HPDE6-E6E7 (cell line): ENCODE results near the gene NOX3.
"Not testable (repeated sequence)": the region's sequence is repeated elsewhere in the genome, so short reads cannot be mapped to it uniquely, and the experiment has no call there.

Experiments
- DNase-seq: peaks from one replicate; pipeline ENCODE4 v3.0.0; 2011; ENCODE audit warnings: missing footprints; ENCODE audit errors: extremely low spot score

The NOX3 gene

DNA sequence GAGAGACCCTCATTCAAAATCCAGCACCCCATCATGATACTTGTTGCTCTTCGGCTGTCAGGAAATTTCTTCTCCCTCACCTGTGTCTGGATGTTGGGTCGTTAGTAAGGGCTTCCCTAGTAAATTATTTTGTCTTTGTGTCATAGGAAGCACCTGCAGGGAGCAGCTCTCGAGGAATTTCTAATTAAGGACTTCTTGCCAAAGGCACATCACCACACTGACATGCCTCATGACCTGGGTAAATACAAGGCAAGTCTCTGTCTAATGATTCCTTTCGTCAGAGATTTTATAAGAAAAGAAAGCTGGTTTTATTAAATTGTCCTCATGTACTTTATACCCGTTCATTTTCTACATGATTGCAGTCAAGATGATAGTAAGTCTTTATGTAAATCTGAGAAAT, at the start of gene NOX3:
NOX3 (minus strand) TSS at position 74 of the 400 bp plus-strand sequence; CDS start at position 35, 39 bp downstream.
- no peak for DNase-seq

GRCh38 chr6:155504848-155505607, 49.4 kb upstream of the NOX3 start:
- DNase-seq, result no peak

DNA sequence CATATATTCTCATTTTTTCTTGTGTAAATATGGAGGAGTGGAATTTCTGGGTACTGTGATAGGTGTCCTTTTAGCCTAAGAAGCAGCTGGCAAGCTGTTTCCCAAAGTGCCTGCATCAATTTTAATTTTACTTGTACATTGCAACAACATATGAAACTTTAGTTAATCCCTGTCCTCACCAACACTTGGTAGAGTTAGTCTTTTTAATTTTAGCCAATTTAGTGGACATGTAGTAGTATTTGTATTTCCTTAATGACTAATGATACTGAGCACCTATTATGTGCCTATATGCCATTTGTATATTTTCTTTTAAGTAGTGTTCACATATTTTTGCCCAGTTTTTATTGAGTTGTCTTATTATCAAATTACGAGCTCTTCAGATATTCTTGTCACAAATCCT, 46.8 kb upstream of the NOX3 start:
- DNase-seq, result no peak

- no peak for DNase-seq
These were observed 43.9 kb upstream of the NOX3 start for GRCh38 chr6:155499574-155499973.

DNA sequence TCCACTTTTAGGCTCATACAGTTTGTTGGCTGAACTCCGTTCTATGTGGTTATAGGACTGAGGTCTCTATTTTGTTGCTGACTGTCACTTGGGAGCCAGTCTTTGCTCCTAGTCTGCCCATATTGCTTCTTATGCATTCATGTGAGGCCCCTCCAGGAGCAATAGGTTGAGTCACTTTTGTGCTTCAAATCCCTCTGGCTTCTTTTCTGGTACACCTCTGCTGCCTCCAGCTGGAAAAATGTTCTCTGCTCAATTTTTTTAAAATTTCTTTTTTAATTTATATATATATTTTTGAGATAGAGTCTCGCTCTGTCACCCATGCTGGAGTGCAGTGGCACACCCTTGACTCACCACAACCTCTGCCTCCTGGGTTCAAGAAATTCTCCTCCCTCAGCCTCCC, 42.7 kb upstream of the NOX3 start:
- DNase-seq, result no peak

DNA sequence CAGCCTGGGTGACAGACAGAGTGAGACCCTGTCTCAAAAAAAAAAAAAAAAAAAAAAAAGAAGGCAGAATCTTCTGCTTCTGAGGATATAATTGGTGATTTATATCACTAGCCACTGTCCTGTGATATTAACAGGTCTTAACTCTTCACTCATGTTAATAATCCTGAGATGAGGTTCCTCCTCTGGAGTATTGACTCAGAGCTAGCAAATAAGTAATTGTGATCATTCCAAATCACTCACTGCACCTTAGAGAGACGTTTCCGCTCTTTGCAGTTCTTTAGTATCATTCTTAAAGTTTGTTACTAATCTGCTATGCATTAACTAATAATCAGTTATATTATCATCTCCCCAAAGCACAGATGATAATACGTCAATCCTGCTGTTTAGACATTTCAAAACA, 41.6 kb upstream of the NOX3 start:
- no peak for DNase-seq

DNA sequence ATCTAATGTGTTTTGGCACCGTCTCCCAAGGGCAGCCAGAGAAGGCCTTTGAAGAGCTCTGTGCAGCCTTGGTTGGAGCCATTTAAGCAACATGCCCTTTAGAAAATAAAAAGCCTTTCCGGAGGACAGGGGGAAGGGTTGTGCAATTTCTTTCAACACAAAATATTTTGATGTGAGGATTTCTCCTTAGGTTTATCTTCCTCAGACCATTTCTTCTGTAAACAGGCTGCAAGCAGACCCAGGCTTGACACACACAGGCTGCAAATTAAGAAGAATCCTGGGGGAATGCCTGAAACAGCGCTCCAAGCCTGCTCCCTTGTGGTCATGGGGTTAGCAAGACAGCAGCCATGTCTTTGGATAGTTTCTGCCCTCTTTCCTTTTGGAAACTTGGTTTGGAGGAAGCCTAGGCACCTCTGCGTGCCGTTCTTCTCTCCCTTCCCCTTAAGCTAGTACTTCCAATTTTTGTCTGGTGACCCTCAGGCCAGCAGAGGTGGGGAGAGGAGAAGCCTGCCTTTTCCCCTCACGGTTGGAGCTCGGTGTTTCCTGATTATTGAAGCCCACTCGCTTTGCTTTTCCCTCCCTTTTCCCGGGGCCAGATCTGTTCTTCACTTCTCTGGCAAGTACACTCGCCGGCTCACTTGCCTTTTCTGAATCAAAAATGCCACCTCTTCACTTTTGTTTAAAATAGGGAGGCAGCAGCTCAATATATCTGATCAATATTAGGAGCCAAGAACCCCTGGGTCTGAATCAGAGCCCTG, 39.6 kb upstream of the NOX3 start:
- DNase-seq, result no peak

- DNase-seq, result peak; percentile 83
These were observed 38.1 kb upstream of the NOX3 start for GRCh38 chr6:155493694-155494143.

DNA sequence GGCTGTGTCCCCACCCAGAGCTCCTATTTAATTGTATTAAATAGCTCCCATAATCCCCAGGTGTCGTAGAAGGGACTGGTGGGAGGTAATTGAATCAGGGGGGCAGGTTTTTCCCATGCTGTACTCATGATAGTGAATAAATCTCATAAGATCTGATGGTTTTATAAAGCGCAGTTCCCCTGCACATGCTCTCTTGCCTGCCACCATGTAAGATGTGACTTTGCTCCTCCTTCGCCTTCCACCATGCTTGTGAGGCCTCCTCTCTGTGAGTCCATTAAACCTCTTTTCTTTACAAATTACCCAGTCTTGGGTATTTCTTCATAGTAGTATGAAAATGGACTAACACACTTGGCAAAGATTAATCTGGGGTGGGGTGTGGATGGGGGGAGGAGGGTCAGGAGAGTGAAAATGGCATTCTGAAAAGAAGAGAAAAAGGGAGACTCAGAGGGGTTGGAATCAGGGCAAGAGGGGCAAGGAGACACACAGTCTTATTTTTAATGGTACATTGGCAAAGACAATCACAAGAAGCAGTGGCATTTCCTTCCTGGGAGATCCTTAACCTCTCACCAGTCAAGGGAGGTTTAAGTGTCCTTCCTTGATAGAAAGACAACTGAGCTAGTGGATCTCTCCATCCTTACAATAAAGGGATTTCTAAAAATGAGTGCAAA, 37.5 kb upstream of the NOX3 start:
- no peak for DNase-seq

DNA sequence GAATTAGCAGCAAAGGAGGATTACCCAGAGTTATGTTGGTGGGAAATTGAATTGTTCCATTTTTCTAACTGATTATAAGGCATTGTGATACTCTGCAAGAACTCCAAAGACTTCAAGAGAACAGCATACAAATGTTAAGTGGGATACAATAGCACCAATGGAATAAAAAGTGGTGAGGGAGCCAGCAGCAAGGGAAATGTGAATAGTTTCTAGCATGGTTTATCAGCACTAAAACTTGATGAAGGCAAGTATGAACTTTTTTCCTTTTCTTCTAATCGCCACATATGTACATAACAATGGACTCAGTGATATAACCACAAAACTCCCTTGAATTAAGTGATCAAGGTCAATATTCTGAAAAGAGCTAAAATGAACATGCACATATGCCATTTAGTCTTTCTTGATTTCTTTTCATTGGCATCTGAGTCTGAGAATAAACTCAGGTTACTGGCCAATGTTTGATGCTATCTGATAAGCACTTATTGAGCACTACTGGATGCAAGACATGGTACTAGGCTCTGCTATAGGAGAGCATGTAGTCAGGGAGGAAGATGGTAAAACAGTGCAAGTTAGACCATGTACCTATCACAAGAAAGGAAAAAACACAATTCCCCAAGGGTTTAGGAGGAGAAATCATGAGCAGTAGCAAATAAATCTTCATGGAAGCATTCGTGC, 36.6 kb upstream of the NOX3 start:
- no peak for DNase-seq

- DNase-seq, result no peak
These were observed 35.8 kb upstream of the NOX3 start for GRCh38 chr6:155491421-155491820.

GRCh38 chr6:155488197-155488596, 32.6 kb upstream of the NOX3 start:
- DNase-seq, result not testable (repeated sequence)

DNA sequence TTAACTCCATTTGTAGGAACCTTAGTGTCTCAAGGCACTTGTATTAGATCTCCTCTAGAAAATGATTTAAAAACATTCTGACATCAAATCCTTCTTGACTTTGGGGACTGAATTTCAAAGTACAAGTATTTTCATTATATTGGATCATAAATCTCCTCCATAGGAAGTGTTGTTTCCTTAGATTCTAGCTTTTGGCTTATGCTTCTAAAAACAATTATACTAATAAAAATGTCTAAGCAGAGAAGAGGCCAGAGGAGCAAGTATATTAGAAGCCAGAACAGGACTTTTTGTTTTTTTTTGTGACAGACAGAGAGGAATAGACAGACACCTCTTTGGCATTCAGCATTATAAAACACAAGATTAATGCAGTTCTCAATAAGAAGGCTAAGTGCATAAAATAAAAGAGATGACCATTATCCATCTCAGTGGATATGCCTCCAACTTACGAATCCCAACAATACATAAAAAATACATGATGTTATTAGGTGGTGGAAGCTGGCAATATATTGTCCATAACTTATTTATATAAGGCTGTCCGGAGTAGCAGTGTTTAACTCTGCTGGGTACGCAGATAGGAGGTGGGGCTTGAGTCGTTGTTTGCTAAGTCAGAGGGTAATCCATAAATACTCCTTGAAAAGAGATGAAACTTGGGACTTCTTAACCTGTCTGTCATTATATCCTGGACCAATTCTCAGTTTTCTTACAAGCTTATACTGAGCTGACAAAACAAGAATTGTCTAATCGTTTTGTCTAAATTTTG, 31.9 kb upstream of the NOX3 start:
- DNase-seq, result no peak

DNA sequence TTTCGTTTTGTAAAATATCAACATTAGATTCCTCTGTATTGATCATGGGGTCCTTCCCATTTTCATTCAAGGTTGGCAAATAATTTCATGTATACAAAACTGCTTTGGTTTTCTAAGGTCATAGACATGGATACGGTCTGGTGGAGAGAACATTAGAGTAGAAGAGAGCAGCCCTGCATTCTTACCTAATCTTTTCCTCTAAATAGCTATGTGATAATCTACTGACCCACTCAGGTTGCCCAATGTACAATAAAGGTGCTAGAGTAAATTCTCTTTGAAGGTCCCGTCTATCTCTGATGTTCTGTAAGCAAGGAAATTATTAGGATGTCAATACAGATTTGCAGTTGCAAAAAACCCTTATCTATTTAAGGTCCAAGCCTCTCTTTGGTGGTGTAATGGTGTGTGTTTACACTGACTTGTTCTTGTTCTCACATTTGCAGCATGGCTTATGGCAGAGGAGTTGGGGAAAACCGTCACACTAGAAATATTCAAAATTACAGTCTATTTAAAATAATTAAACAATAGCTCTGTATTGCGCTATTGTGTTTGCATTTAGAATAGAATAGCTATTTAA, 31.2 kb upstream of the NOX3 start:
- DNase-seq, result no peak

GRCh38 chr6:155485756-155486155, 30.1 kb upstream of the NOX3 start:
- DNase-seq, result no peak

DNA sequence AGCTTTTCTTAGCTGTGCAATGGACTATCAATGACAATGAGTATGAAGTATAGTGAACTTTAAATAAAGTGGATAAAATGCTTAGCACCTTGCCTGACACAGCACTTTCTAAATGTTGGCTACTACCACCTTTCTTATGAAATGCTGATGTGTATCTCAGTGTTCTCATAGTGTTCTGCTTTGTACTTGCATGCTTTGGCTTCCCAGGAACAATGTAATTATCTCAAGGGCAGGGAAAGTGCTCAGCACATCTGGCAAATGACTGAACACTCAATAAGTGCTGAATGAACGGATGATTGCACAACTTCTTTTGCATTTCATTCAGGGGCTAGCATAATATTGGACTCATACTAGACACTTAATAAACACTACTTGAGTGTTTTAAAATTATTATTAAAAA, 28.2 kb upstream of the NOX3 start:
- no peak for DNase-seq

GRCh38 chr6:155481215-155481614, 25.6 kb upstream of the NOX3 start:
- DNase-seq, result no peak

- no peak for DNase-seq
These were observed 18.1 kb upstream of the NOX3 start for GRCh38 chr6:155473741-155474140.

DNA sequence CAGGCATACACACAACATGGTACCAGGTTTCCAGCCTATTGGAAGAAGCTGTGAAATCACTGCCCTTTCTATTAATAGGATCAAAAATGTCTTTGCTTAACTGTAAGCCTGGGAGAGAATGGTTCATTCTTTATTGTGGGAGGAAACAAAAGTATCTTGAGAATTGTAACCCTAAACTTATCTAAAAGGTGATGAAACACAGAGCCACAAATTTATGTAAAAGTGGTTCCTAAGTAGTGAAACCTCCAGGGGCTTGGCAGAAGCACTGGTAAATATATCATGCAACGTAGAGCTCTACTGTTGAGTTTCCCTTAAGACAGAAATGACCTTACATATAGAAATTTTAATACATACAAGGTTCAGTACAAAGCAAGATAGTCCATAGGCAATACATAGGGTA, 17.2 kb upstream of the NOX3 start:
- no peak for DNase-seq

GRCh38 chr6:155470979-155471616, 15.5 kb upstream of the NOX3 start:
- not testable (repeated sequence) for DNase-seq
